ENCODE results near the gene RYR3.
"Not testable (repeated sequence)": the region's sequence is repeated elsewhere in the genome, so short reads cannot be mapped to it uniquely, and the experiment has no call there.

Gene RYR3

DNA sequence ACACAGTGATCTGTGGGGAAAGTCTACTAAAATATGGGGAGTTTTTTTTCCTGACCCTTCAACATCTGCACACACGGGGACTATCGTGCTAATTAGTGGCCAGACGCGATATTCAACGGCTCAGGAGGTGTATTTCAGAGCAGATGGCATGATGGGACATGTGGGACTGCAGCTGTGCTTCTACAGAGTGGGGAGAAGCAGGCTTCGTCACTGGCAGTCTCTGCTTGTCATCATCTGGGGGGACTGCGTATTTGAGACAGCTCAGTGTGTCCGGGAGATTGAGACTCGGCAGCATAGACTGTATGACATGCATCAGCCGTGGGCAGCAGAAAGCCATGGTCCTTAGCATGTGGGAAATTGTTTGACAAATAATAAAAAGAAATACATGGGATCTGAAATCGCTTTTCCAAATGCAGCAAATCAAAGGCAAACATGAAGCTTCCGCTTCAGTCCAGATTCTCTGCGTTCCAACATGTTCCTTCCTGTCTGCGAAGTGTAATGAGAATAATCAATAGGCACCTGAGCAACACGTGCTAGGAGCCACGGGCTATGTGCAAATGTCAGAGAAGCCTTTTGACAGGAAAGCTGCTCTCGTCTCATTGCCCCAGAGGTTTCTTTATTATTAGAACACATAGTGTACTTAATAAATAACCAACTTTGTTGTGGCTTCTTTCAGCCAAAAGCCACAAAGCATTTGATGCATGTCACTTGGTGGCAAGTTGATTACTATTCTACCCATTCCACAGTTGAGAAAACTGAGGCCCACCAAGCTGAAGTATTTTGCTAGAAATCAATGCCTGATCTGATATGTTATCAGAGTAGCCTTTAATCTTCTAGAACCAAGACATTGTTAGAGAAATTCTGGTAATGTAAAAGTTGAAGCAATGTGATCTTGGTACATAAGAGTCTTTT, 276.3 kb downstream of the RYR3 start:
- no peaks in the 10 kb centered on the region for H3K9me3 ChIP-seq (ENCODE audit: insufficient read depth, low read length)
- TF ChIP-seq, protein P1, sequence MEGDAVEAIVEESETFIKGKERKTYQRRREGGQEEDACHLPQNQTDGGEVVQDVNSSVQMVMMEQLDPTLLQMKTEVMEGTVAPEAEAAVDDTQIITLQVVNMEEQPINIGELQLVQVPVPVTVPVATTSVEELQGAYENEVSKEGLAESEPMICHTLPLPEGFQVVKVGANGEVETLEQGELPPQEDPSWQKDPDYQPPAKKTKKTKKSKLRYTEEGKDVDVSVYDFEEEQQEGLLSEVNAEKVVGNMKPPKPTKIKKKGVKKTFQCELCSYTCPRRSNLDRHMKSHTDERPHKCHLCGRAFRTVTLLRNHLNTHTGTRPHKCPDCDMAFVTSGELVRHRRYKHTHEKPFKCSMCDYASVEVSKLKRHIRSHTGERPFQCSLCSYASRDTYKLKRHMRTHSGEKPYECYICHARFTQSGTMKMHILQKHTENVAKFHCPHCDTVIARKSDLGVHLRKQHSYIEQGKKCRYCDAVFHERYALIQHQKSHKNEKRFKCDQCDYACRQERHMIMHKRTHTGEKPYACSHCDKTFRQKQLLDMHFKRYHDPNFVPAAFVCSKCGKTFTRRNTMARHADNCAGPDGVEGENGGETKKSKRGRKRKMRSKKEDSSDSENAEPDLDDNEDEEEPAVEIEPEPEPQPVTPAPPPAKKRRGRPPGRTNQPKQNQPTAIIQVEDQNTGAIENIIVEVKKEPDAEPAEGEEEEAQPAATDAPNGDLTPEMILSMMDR (IDR thresholded peaks at IDR 0.05; ENCODE audit: insufficient read depth, low read length, poor library complexity, severe bottlenecking): no peak
- no peak for TF ChIP-seq EZH2phosphoT487 (conservative IDR thresholded peaks at IDR 0.05; ENCODE audit: low read length)
- H3K4me2 ChIP-seq (ENCODE audit: low read depth, low read length, poor library complexity, severe bottlenecking): no peak overlapping the region
- H3F3A ChIP-seq (ENCODE audit: insufficient read depth): no peaks in the 10 kb centered on the region
- H3K9ac ChIP-seq (ENCODE audit: low read length): no peak overlapping the region
- no peak overlapping the region for H3K27ac ChIP-seq (ENCODE audit: low read depth, low read length)
- H3K27me3 ChIP-seq (ENCODE audit: low read length): no peaks in the 10 kb centered on the region
- H3K4me3 ChIP-seq (ENCODE audit: insufficient read depth, low read length, poor library complexity, severe bottlenecking): no peak overlapping the region
- H3K79me2 ChIP-seq (ENCODE audit: insufficient read depth, low read length): no peaks in the 10 kb centered on the region
- no peaks in the 10 kb centered on the region for H3K9me2 ChIP-seq (replicated peaks; ENCODE audit: insufficient read depth, low read length)
- H3K36me3 ChIP-seq (ENCODE audit: low read length): no peaks in the 10 kb centered on the region
- no peak overlapping the region for H2AFZ ChIP-seq (ENCODE audit: low read depth, low read length, severe bottlenecking)
- no peaks in the 10 kb centered on the region for H4K20me1 ChIP-seq (ENCODE audit: low read depth, low read length)

DNA sequence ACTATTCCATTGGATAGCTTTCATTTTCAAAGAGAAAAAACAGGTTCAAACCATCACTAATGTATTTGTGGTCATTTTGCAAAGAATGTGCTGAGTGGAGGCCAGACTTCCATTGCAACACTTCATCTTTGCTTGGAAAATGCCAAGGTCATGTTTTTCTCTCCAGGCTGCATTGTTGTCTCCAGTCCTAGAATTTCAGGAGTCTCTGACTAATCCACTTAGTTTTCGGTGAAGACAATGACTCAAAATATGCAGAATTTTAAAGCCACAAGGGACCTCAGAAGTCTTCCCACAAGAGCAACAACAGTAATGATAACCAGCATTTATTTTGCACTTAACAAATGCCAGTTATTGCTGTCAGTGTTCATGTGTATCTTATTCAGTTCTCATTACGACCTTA, 277.0 kb downstream of the RYR3 start:
- no peak overlapping the region for H3K4me2 ChIP-seq (ENCODE audit: low read depth, low read length, poor library complexity, severe bottlenecking)
- H3K27ac ChIP-seq (ENCODE audit: low read depth, low read length): no peak overlapping the region
- H2AFZ ChIP-seq (ENCODE audit: low read depth, low read length, severe bottlenecking): no peak overlapping the region
- H3K4me3 ChIP-seq (ENCODE audit: insufficient read depth, low read length, poor library complexity, severe bottlenecking): no peak overlapping the region
- no peak for TF ChIP-seq EZH2phosphoT487 (conservative IDR thresholded peaks at IDR 0.05; ENCODE audit: low read length)
- TF ChIP-seq, protein P1 (IDR thresholded peaks at IDR 0.05; ENCODE audit: insufficient read depth, low read length, poor library complexity, severe bottlenecking): no peak
- no peaks in the 10 kb centered on the region for H3K9me2 ChIP-seq (replicated peaks; ENCODE audit: insufficient read depth, low read length)
- H3K36me3 ChIP-seq (ENCODE audit: low read length): no peaks in the 10 kb centered on the region
- no peak overlapping the region for H3K9ac ChIP-seq (ENCODE audit: low read length)
- H3K9me3 ChIP-seq (ENCODE audit: insufficient read depth, low read length): no peaks in the 10 kb centered on the region
- no peaks in the 10 kb centered on the region for H3K79me2 ChIP-seq (ENCODE audit: insufficient read depth, low read length)
- no peaks in the 10 kb centered on the region for H3F3A ChIP-seq (ENCODE audit: insufficient read depth)
- no peaks in the 10 kb centered on the region for H3K27me3 ChIP-seq (ENCODE audit: low read length)
- no peaks in the 10 kb centered on the region for H4K20me1 ChIP-seq (ENCODE audit: low read depth, low read length)

GRCh38 chr15:33592864-33593263, 282.1 kb downstream of the RYR3 start:
- Histone ChIP-seq H4K20me1 (ENCODE audit: low read depth, low read length) (no peaks in the 10 kb centered on the region), H3K36me3 (ENCODE audit: low read length) (no peaks in the 10 kb centered on the region), H3K27ac (ENCODE audit: low read depth, low read length) (no peak overlapping the region), H3K27me3 (ENCODE audit: low read length) (no peaks in the 10 kb centered on the region), H3K9me3 (ENCODE audit: insufficient read depth, low read length) (no peaks in the 10 kb centered on the region), H3K9me2 (replicated peaks; ENCODE audit: insufficient read depth, low read length) (no peaks in the 10 kb centered on the region), H3K9ac (ENCODE audit: low read length) (no peak overlapping the region), H3K4me3 (ENCODE audit: insufficient read depth, low read length, poor library complexity, severe bottlenecking) (no peak overlapping the region), H3F3A (ENCODE audit: insufficient read depth) (no peaks in the 10 kb centered on the region), H2AFZ (ENCODE audit: low read depth, low read length, severe bottlenecking) (no peak overlapping the region), H3K79me2 (ENCODE audit: insufficient read depth, low read length) (no peaks in the 10 kb centered on the region), H3K4me2 (ENCODE audit: low read depth, low read length, poor library complexity, severe bottlenecking) (no peak overlapping the region)
- TF ChIP-seq EZH2phosphoT487 (conservative IDR thresholded peaks at IDR 0.05; ENCODE audit: low read length): no peak
- TF ChIP-seq, protein P1 (IDR thresholded peaks at IDR 0.05; ENCODE audit: insufficient read depth, low read length, poor library complexity, severe bottlenecking): no peak

DNA sequence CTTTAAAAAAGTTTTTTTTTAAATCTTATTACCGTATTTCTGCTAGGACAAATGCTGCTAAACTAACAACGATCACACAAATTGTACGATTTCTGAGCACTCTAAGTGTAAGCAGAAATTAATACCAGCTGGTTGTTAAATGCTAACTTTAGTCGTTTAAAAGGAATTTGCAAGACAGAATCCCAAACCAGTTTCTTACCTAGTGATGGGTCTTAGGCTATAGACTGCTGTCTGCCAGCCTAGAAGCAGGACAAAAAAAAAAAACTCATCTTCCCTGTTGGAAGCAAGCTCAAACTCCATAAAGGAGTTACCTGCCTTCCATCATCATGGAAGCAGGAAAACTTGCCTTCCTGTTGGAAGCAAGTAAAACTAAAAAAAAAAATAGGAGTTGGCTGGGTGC, 287.6 kb downstream of the RYR3 start:
- not testable (repeated sequence) for H3K27me3 ChIP-seq (ENCODE audit: low read length); H3K9ac ChIP-seq (ENCODE audit: low read length); H4K20me1 ChIP-seq (ENCODE audit: low read depth, low read length); H3K4me2 ChIP-seq (ENCODE audit: low read depth, low read length, poor library complexity, severe bottlenecking); H3K79me2 ChIP-seq (ENCODE audit: insufficient read depth, low read length); H3K9me3 ChIP-seq (ENCODE audit: insufficient read depth, low read length); H3K4me3 ChIP-seq (ENCODE audit: insufficient read depth, low read length, poor library complexity, severe bottlenecking); H3F3A ChIP-seq (ENCODE audit: insufficient read depth); H3K27ac ChIP-seq (ENCODE audit: low read depth, low read length); H2AFZ ChIP-seq (ENCODE audit: low read depth, low read length, severe bottlenecking); H3K9me2 ChIP-seq (replicated peaks; ENCODE audit: insufficient read depth, low read length); H3K36me3 ChIP-seq (ENCODE audit: low read length)

All from SU-DHL-6 (cell line).